ENCODE measurements around the gene ITGB2. TPM values are rescaled to one million over a fixed set of nuclear protein-coding genes. Genes with fewer than 3 reads are reported as not detected.

The ITGB2 gene
- 10 to 100 TPM in 3 of 4 donors, 1 to 10 TPM in 1; 8.3 to 11.7 (median 11.0) TPM for total RNA-seq
- 1 to 10 TPM; 2.5 to 4.6 (median 2.7) TPM for polyA plus RNA-seq
- long read RNA-seq, donor 1, partial matches to known transcripts: 5 of 6 reads
- long read RNA-seq, donor 1, other reads (novel, unspliced or antisense): 1 of 6 reads
- long read RNA-seq, donor 2, partial matches to known transcripts: 6 of 9 reads
- long read RNA-seq, donor 2, other reads (novel, unspliced or antisense): 2 of 9 reads

- ATAC-seq: peak in 1 of 4 donors; percentile 46
- H3K27ac ChIP-seq: no peak within 1 kb of the TSS
- H3K9me3 ChIP-seq: no peaks in the 10 kb centered on the region
- no peaks in the 10 kb centered on the region for H3K4me1 ChIP-seq
- TF ChIP-seq CTCF (IDR thresholded peaks at IDR 0.05): no peak
- peak within 1 kb of the TSS; percentile 46 for H3K4me3 ChIP-seq
- intact Hi-C loops (cut with DNase I): no loop called here
- no peaks in the 10 kb centered on the region for H3K36me3 ChIP-seq (ENCODE audit: insufficient read depth in 1 of 2, low read depth in 1 of 2)
- WGBS, 3 donors: 69 to 78% (median 73%) methylated on average over 29 of the region's 29 CpGs
- H3K27me3 ChIP-seq (ENCODE audit: insufficient read depth in 3 of 3, low read length in 2 of 3): peaks cover 0 to 32% (median 3%) of the 10 kb centered on the region in 3 donors
- peak; percentile 37 to 74 for DNase-seq
These were observed at the start of gene ITGB2 for GRCh38 chr21:44920694-44921604. Gene ITGB2, minus strand, starts transcription at chr21:44920899. Its CDS starts 10,117 bp downstream, at chr21:44910782.

GRCh38 chr21:44969931-44970755 lies 49.4 kb upstream of the ITGB2 start:
- no peaks in the 10 kb centered on the region for H3K9me3 ChIP-seq
- no peaks in the 10 kb centered on the region for H3K27me3 ChIP-seq (ENCODE audit: insufficient read depth in 3 of 3, low read length in 2 of 3)
- no peak for DNase-seq
- H3K4me3 ChIP-seq: no peak overlapping the region
- TF ChIP-seq CTCF (IDR thresholded peaks at IDR 0.05): no peak
- no peak overlapping the region for H3K27ac ChIP-seq
- intact Hi-C loops (cut with DNase I): no loop called here
- no peak for ATAC-seq
- WGBS, 3 donors: 81 to 85% (median 84%) methylated on average over 24 of the region's 24 CpGs
- peaks cover 0 to 29% of the 10 kb centered on the region in 2 donors for H3K36me3 ChIP-seq (ENCODE audit: insufficient read depth in 1 of 2, low read depth in 1 of 2)
- peaks cover 8% of the 10 kb centered on the region for H3K4me1 ChIP-seq

GRCh38 chr21:44969066-44969670 lies 48.5 kb upstream of the ITGB2 start:
- H3K4me3 ChIP-seq: no peak overlapping the region
- DNase-seq: no peak
- no peak overlapping the region for H3K27ac ChIP-seq

More at GRCh38 chr21:44969066-44969670, 48.5 kb upstream of the ITGB2 start:
- Histone ChIP-seq H3K9me3 (no peaks in the 10 kb centered on the region), H3K27me3 (ENCODE audit: insufficient read depth in 3 of 3, low read length in 2 of 3) (no peaks in the 10 kb centered on the region), H3K36me3 (ENCODE audit: insufficient read depth in 1 of 2, low read depth in 1 of 2) (peaks cover 0 to 19% of the 10 kb centered on the region in 2 donors), H3K4me1 (peaks cover 8% of the 10 kb centered on the region)
- no peak for TF ChIP-seq CTCF (IDR thresholded peaks at IDR 0.05)
- no peak for ATAC-seq
- WGBS, 3 donors: 81 to 87% (median 85%) methylated on average over 20 of the region's 20 CpGs
- intact Hi-C loops (cut with DNase I): no loop called here
